KMS-11 (cell line): ENCODE results near the gene APELA.

Experiments used
- H2AFZ ChIP-seq: fragments of 200-600 bp; sonication (generic); 2 replicates; pipeline ENCODE4 v1.6.1; 2016; ENCODE audit warnings: antibody characterized with exemption, mixed run types, low read depth
- H3K27ac ChIP-seq: fragments of 200-600 bp; sonication (generic); 2 replicates; pipeline ENCODE4 v1.6.1; 2016; ENCODE audit warnings: mild to moderate bottlenecking, mixed run types
- H3K27me3 ChIP-seq: fragments of 200-600 bp; sonication (generic); 2 replicates; pipeline ENCODE4 v1.6.1; 2017; ENCODE audit warnings: mild to moderate bottlenecking, low read depth, mixed run types, moderate library complexity; ENCODE audit not compliant: insufficient read depth
- H3K36me3 ChIP-seq: fragments of 200-600 bp; sonication (generic); 2 replicates; pipeline ENCODE4 v1.6.1; 2017; ENCODE audit warnings: mild to moderate bottlenecking, mixed run types; ENCODE audit not compliant: insufficient read depth
- H3K4me1 ChIP-seq: fragments of 200-600 bp; sonication (generic); 2 replicates; pipeline ENCODE4 v1.6.1; 2016; ENCODE audit warnings: mild to moderate bottlenecking, low read depth, mixed run types; ENCODE audit not compliant: poor library complexity, severe bottlenecking
- H3K4me2 ChIP-seq: fragments of 200-600 bp; sonication (generic); 2 replicates; pipeline ENCODE4 v1.7.0; 2016; ENCODE audit warnings: mild to moderate bottlenecking, mixed run types
- H3K4me3 ChIP-seq: fragments of 200-600 bp; sonication (generic); IDR thresholded peaks from 2 replicates; pipeline ENCODE4 v1.6.1; 2017; ENCODE audit warnings: low read depth, low read length, mixed read lengths; ENCODE audit not compliant: insufficient read depth
- H3K79me2 ChIP-seq: fragments of 200-600 bp; sonication (generic); 2 replicates; pipeline ENCODE4 v1.6.1; 2016; ENCODE audit warnings: low read depth, mixed run types; ENCODE audit not compliant: insufficient read depth
- H3K9ac ChIP-seq: fragments of 200-600 bp; sonication (generic); 2 replicates; pipeline ENCODE4 v1.6.1; 2016; ENCODE audit warnings: mild to moderate bottlenecking, mixed run types
- H4K20me1 ChIP-seq: fragments of 200-600 bp; sonication (generic); 2 replicates; pipeline ENCODE4 v1.6.1; 2016; ENCODE audit warnings: mild to moderate bottlenecking, mixed run types; ENCODE audit not compliant: insufficient read depth
- CTCF ChIP-seq: fragments of 200-600 bp; sonication (generic); conservative IDR thresholded peaks from 2 replicates; pipeline ENCODE4 v1.6.1; 2017; ENCODE audit warnings: low read depth, mild to moderate bottlenecking, antibody characterized with exemption, low read length, moderate library complexity, mixed read lengths

Gene APELA

GRCh38 chr4:164946810-164947209 is 69.8 kb downstream of the APELA start:
- H4K20me1 ChIP-seq, result no peaks in the 10 kb centered on the region
- no peaks in the 10 kb centered on the region for H3K27me3 ChIP-seq
- no peak overlapping the region for H3K27ac ChIP-seq
- H3K4me2 ChIP-seq, result no peak overlapping the region
- TF ChIP-seq CTCF, result no peak
- H3K36me3 ChIP-seq, result no peaks in the 10 kb centered on the region
- H3K4me3 ChIP-seq, result no peak overlapping the region
- no peaks in the 10 kb centered on the region for H3K4me1 ChIP-seq
- H3K79me2 ChIP-seq, result no peaks in the 10 kb centered on the region
- H2AFZ ChIP-seq, result no peak overlapping the region
- H3K9ac ChIP-seq, result no peak overlapping the region
